Transverse colon (tissue), 4 donors: ENCODE measurements around the gene SCMH1. TPM values are rescaled to one million over a fixed set of nuclear protein-coding genes. Genes with fewer than 3 reads are reported as not detected.

Experiments
- DNase-seq: peaks from one replicate; pipeline ENCODE4 v3.0.0-alpha.2; 2019
- H3K27ac ChIP-seq, 4 donors: fragments of 200-600 bp; sonication (generic); 2 replicates each; pipeline ENCODE4 v1.5.1; 2016 to 2018; ENCODE audit warnings: inconsistent platforms in 4 of 4
- H3K27me3 ChIP-seq: fragments of 200-600 bp; sonication (generic); 2 replicates; pipeline ENCODE4 v1.5.1; 2017; ENCODE audit warnings: inconsistent platforms
- H3K36me3 ChIP-seq, 4 donors: fragments of 200-600 bp; sonication (generic); 2 replicates each; pipeline ENCODE4 v1.5.1; 2017 to 2019; ENCODE audit warnings: inconsistent platforms in 4 of 4
- H3K4me1 ChIP-seq, 4 donors: fragments of 200-600 bp; sonication (generic); 2 replicates each; pipeline ENCODE4 v1.5.1; 2017 to 2020; ENCODE audit warnings: inconsistent platforms in 4 of 4
- H3K4me3 ChIP-seq, 4 donors: fragments of 200-600 bp; sonication (generic); 1 replicate in 1 of 4; 2 replicates in 3 of 4; pipeline versions ENCODE4 v1.5.1 to v1.6.1; 2017 to 2019; ENCODE audit warnings: inconsistent platforms in 4 of 4
- H3K9me3 ChIP-seq, 2 donors: fragments of 200-600 bp; sonication (generic); 2 replicates each; pipeline ENCODE4 v1.5.1; 2017 to 2019; ENCODE audit warnings: inconsistent platforms in 2 of 2
- EP300 ChIP-seq: sonication (generic); formaldehyde crosslinking; IDR thresholded peaks from one replicate; pipeline ENCODE4 v1.6.1; 2017; ENCODE audit warnings: antibody characterized with exemption, low read depth
- POLR2A ChIP-seq: fragments of 450-650 bp; IDR thresholded peaks from one replicate; pipeline ENCODE4 v1.6.1; 2016; ENCODE audit warnings: antibody characterized with exemption, mild to moderate bottlenecking, moderate library complexity
- POLR2AphosphoS5 ChIP-seq, 3 donors: sonication (generic); formaldehyde crosslinking; IDR thresholded peaks; one replicate each; pipeline ENCODE4 v1.6.1; 2016; ENCODE audit warnings: antibody characterized with exemption in 3 of 3
- WGBS, 2 donors: methylation state at CpG; one replicate each; pipeline ENCODE4 v1.1.5; 2018; ENCODE audit warnings: low coverage in 1 of 2; 5-methylcytosine and 5-hydroxymethylcytosine counted together
- in situ Hi-C, 4 donors: fragments of 200-750 bp; cut with MboI; loops; one replicate each; pipeline versions ENCODE4 v1.15.0 to v1.15.1; 2017; ENCODE audit warnings: low sequenced_read_pairs in 3 of 4, low pct_ligation_motif_present in 1 of 4, low pct_unique_long_range_greater_than_20kb in 1 of 4
- intact Hi-C: fragments of 100-400 bp; cut with DNase I; formaldehyde crosslinking; loops from one replicate; pipeline ENCODE4 v1.15.1; 2023; ENCODE audit warnings: low total_unique reads
- total RNA-seq, 4 donors: library from RNA; depleted of rRNA; stranded (reverse); fragments of >200 nt; gene quantifications; one replicate each; pipeline ENCODE4 v1.1.0, GENCODE V29; 2016
- TF ChIP-seq, protein P1 (sequence below), 5 experiments: fragments of 200-600 bp in 3 of 5; fragments of 450-650 bp in 2 of 5; sonication (generic) in 3 of 5; IDR thresholded peaks; 1 replicate in 2 of 5; 2 replicates in 3 of 5; pipeline ENCODE4 v1.5.1; 2016 to 2017; ENCODE audit warnings: antibody characterized with exemption in 5 of 5, inconsistent platforms in 3 of 5, mild to moderate bottlenecking in 2 of 5, moderate library complexity in 1 of 5

The SCMH1 gene
- total RNA-seq, 4 donors from 2014 or later: 24.5 to 66.8 (median 49.1) TPM

DNA sequence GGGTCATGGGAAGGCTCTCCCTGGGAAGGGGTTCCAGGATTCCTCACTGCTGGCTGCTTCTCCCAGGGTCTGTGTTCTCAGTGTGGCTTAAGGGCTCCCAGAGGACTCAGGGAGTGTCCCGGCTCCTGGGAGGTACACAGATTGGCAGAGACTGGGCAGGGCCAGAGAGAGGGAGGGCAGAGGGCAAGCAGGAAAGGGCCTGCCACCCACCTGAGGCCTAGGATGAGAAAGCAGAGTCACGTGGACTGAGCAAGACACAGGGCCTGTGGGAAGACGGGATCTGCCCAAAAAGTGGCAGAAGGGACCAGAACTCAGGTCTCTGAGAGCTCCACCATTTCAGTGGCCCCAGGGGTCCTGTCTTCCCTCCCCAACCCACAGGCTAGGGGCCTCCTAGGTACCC lies 221.5 kb downstream of the SCMH1 start:
- intact Hi-C loops (no loop called here), in situ Hi-C loops (no loop called here)
- peak; percentile 24 for DNase-seq
- Histone ChIP-seq H3K27ac (peak overlapping the region in 1 of 4 donors; percentile 30), H3K4me3 (no peak overlapping the region), H3K4me1 (peaks cover 0 to 7% (median 3%) of the 10 kb centered on the region in 4 donors), H3K36me3 (no peaks in the 10 kb centered on the region), H3K9me3 (no peaks in the 10 kb centered on the region), H3K27me3 (no peaks in the 10 kb centered on the region)
- TF ChIP-seq POLR2AphosphoS5 (IDR thresholded peaks at IDR 0.05): no peak
- 51% methylated on average over 3 of the region's 3 CpGs; no CpG with 5 or more reads in 1 of the 2 donors for WGBS, 2 donors

DNA sequence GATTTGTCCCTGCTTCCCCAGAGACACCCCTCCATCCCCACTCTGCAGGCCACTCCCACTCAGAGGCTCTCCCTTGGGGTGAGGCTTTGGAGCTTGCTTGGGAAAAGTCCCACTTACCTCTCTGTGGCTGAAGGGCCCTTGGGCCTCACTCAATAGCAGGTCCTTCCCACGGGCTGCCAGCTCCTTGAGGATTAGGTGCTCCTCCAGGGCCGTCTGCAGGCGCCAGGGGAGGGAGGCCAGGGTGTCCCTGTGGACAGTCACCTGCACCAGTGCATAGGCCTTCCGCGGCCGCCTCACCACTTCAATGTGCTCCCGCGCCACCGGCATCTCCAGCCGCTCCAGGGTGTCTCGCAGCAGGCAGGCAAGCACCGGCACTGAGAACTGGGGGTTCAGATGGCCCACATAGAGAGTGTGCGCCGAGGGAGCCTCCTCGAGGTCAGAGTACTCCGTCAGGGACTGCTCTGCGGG lies 222.0 kb downstream of the SCMH1 start:
- H3K4me3 ChIP-seq: no peak overlapping the region
- H3K9me3 ChIP-seq: no peaks in the 10 kb centered on the region
- H3K36me3 ChIP-seq: no peaks in the 10 kb centered on the region
- peaks cover 0 to 7% (median 3%) of the 10 kb centered on the region in 4 donors for H3K4me1 ChIP-seq
- WGBS, 2 donors: 91% methylated on average over 17 of the region's 17 CpGs; no CpG with 5 or more reads in 1 of the 2 donors
- intact Hi-C loops: no loop called here
- H3K27ac ChIP-seq: no peak overlapping the region
- H3K27me3 ChIP-seq: no peaks in the 10 kb centered on the region
- in situ Hi-C loops: no loop called here
- no peak for DNase-seq
- no peak for TF ChIP-seq POLR2A
- TF ChIP-seq, protein P1, sequence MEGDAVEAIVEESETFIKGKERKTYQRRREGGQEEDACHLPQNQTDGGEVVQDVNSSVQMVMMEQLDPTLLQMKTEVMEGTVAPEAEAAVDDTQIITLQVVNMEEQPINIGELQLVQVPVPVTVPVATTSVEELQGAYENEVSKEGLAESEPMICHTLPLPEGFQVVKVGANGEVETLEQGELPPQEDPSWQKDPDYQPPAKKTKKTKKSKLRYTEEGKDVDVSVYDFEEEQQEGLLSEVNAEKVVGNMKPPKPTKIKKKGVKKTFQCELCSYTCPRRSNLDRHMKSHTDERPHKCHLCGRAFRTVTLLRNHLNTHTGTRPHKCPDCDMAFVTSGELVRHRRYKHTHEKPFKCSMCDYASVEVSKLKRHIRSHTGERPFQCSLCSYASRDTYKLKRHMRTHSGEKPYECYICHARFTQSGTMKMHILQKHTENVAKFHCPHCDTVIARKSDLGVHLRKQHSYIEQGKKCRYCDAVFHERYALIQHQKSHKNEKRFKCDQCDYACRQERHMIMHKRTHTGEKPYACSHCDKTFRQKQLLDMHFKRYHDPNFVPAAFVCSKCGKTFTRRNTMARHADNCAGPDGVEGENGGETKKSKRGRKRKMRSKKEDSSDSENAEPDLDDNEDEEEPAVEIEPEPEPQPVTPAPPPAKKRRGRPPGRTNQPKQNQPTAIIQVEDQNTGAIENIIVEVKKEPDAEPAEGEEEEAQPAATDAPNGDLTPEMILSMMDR (IDR thresholded peaks at IDR 0.05): no peak
- TF ChIP-seq EP300: no peak
- no peak for TF ChIP-seq POLR2AphosphoS5 (IDR thresholded peaks at IDR 0.05)

DNA sequence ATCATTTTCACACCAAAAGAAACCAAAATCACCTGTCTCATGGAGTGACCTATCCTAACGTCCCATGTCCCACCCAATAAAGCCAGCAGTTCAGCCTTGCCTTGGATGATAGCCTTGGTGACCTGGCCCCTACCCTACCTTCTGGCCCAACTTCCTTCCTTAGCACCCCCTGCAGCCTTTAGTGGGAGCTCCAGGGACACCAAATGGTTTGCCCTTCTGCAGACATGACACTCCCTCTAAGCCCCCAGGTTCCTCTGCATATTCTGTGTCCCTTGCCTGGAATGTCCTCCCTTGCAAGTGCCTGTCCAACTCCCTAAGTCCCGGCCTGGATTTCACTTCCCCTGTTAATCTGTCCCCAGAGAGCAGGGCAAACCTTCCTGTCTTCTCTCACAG lies 222.8 kb downstream of the SCMH1 start:
- Histone ChIP-seq H3K9me3 (no peaks in the 10 kb centered on the region), H3K27me3 (no peaks in the 10 kb centered on the region), H3K27ac (no peak overlapping the region), H3K36me3 (no peaks in the 10 kb centered on the region), H3K4me1 (peaks cover 0 to 7% (median 3%) of the 10 kb centered on the region in 4 donors), H3K4me3 (no peak overlapping the region)
- TF ChIP-seq POLR2AphosphoS5 (IDR thresholded peaks at IDR 0.05): no peak
- TF ChIP-seq EP300: no peak
- no peak for TF ChIP-seq POLR2A
- TF ChIP-seq, protein P1 (IDR thresholded peaks at IDR 0.05): no peak
- 71% methylated on average over 2 of the region's 2 CpGs; no CpG with 5 or more reads in 1 of the 2 donors for WGBS, 2 donors
- DNase-seq: no peak
- intact Hi-C loops (no loop called here), in situ Hi-C loops (no loop called here)

DNA sequence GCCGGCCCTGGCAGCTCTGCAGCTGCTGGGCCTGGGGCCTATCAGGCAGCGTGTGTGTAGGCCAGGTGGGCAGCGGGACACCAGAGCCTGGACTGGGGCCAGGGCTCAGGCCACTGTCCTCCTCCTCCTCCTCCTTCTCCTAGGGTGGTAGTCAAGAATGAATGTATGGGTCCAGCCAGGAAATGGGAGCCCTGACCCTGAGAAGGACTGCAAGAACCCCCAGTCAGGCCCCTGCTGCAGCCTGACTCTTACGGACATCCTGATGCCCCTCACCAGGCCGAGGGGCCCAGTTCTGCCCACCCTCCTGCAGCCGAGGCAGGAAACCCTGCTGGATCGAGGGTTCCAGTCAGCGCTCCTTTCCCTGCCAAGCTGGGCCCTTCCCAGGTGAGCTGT lies 224.1 kb downstream of the SCMH1 start:
- no peaks in the 10 kb centered on the region for H3K9me3 ChIP-seq
- WGBS, 2 donors: 92% methylated on average over 6 of the region's 8 CpGs; no CpG with 5 or more reads in 1 of the 2 donors
- intact Hi-C loops (no loop called here), in situ Hi-C loops (no loop called here)
- H3K4me3 ChIP-seq: no peak overlapping the region
- no peaks in the 10 kb centered on the region for H3K27me3 ChIP-seq
- no peaks in the 10 kb centered on the region for H3K36me3 ChIP-seq
- H3K4me1 ChIP-seq: peaks cover 0 to 7% (median 3%) of the 10 kb centered on the region in 4 donors
- TF ChIP-seq POLR2AphosphoS5 (IDR thresholded peaks at IDR 0.05): no peak
- TF ChIP-seq EP300: no peak
- TF ChIP-seq, protein P1 (IDR thresholded peaks at IDR 0.05): no peak
- no peak for TF ChIP-seq POLR2A
- no peak overlapping the region for H3K27ac ChIP-seq
- DNase-seq: no peak
